ENCODE measurements around the gene SPTLC3. TPM values are rescaled to one million over a fixed set of nuclear protein-coding genes. Genes with fewer than 3 reads are reported as not detected.

The SPTLC3 gene
- total RNA-seq, 2 experiments from 2014 or later: 0.16 to 1.2 TPM

- H3K27me3 Mint-ChIP-seq: peaks cover 4% of the 10 kb centered on the region
- CTCF ChIA-PET: no interaction called here
- peaks cover 10% of the 10 kb centered on the region for H3K4me1 Mint-ChIP-seq
- ATAC-seq (no peak), DNase-seq (no peak)
- no peaks in the 10 kb centered on the region for H3K36me3 Mint-ChIP-seq
- H3K27ac Mint-ChIP-seq: no peak overlapping the region
- H3K9me3 Mint-ChIP-seq (ENCODE audit: low read depth): no peaks in the 10 kb centered on the region
- no peak overlapping the region for H3K4me3 Mint-ChIP-seq
Measured at GRCh38 chr20:13006825-13007224, 1.9 kb upstream of the SPTLC3 start.

GRCh38 chr20:13007596-13007995 lies 1.2 kb upstream of the SPTLC3 start:
- CTCF ChIA-PET: no interaction called here
- no peaks in the 10 kb centered on the region for H3K36me3 Mint-ChIP-seq
- peaks cover 10% of the 10 kb centered on the region for H3K4me1 Mint-ChIP-seq
- DNase-seq: no peak
- ATAC-seq: no peak
- no peak overlapping the region for H3K4me3 Mint-ChIP-seq
- no peak overlapping the region for H3K27ac Mint-ChIP-seq
- peaks cover 4% of the 10 kb centered on the region for H3K27me3 Mint-ChIP-seq
- H3K9me3 Mint-ChIP-seq (ENCODE audit: low read depth): no peaks in the 10 kb centered on the region

DNA sequence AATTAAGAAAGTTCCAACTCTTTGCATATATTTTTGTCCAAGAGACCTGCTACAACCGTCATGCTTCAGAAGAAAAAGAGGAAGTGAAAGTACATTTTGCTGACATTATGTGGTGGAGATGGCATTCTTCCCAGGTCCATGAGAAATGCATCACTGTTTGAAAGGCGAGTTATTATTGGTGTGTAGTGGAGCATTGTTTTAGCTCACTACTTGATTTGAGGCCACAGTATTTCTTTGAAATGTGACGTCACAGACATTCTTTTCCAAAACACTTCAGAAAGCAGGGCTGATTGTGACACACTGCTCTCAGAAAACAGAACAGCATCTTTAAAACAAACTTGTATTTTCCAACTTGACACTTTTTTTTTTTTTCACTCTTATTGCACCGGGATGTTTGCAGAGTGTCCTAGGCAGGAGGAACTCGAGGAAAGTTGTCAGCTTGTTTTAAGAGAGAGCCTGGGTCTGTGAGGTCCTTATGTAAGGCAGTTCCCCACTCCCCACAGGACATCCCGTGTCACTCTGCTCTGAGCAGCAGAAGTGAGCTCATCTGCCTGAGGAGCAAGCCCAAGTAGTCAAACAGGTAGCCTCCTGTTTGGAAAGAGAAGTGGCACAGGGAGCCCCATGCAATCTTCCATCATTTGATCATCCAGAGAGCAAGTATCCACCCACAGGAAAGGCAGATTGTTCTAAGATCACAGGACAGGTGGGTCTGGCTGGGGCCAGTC lies 1.1 kb downstream of the SPTLC3 start:
- peak; percentile 47 for ATAC-seq
- Mint-ChIP-seq H3K27me3 (peaks cover 4% of the 10 kb centered on the region), H3K4me3 (peak overlapping the region; percentile 29), H3K36me3 (no peaks in the 10 kb centered on the region), H3K27ac (no peak overlapping the region), H3K9me3 (ENCODE audit: low read depth) (no peaks in the 10 kb centered on the region), H3K4me1 (peaks cover 10% of the 10 kb centered on the region)
- CTCF ChIA-PET: no interaction called here
- no peak for DNase-seq

GRCh38 chr20:13012886-13013285 lies 4.1 kb downstream of the SPTLC3 start:
- ATAC-seq (no peak), DNase-seq (no peak)
- Mint-ChIP-seq H3K9me3 (ENCODE audit: low read depth) (no peaks in the 10 kb centered on the region), H3K27ac (no peak overlapping the region), H3K36me3 (no peaks in the 10 kb centered on the region), H3K27me3 (no peaks in the 10 kb centered on the region), H3K4me1 (peaks cover 10% of the 10 kb centered on the region), H3K4me3 (no peak overlapping the region)
- CTCF ChIA-PET: no interaction called here

- peaks cover 10% of the 10 kb centered on the region for H3K4me1 Mint-ChIP-seq
- CTCF ChIA-PET: no interaction called here
- H3K4me3 Mint-ChIP-seq: no peak overlapping the region
Measured at GRCh38 chr20:13013411-13013810, 4.6 kb downstream of the SPTLC3 start.

GRCh38 chr20:13017235-13017634 lies 8.5 kb downstream of the SPTLC3 start:
- DNase-seq: no peak
- H3K27me3 Mint-ChIP-seq: no peaks in the 10 kb centered on the region
- no peak overlapping the region for H3K4me3 Mint-ChIP-seq
- ATAC-seq: no peak
- peaks cover 2% of the 10 kb centered on the region for H3K36me3 Mint-ChIP-seq
- no peak overlapping the region for H3K27ac Mint-ChIP-seq
- no peaks in the 10 kb centered on the region for H3K4me1 Mint-ChIP-seq
- CTCF ChIA-PET: no interaction called here
- peaks cover 4% of the 10 kb centered on the region for H3K9me3 Mint-ChIP-seq (ENCODE audit: low read depth)

More at GRCh38 chr20:13013411-13013810, 4.6 kb downstream of the SPTLC3 start:
- Mint-ChIP-seq H3K36me3 (no peaks in the 10 kb centered on the region), H3K27me3 (no peaks in the 10 kb centered on the region), H3K9me3 (ENCODE audit: low read depth) (no peaks in the 10 kb centered on the region), H3K27ac (no peak overlapping the region)
- DNase-seq (no peak), ATAC-seq (no peak)

DNA sequence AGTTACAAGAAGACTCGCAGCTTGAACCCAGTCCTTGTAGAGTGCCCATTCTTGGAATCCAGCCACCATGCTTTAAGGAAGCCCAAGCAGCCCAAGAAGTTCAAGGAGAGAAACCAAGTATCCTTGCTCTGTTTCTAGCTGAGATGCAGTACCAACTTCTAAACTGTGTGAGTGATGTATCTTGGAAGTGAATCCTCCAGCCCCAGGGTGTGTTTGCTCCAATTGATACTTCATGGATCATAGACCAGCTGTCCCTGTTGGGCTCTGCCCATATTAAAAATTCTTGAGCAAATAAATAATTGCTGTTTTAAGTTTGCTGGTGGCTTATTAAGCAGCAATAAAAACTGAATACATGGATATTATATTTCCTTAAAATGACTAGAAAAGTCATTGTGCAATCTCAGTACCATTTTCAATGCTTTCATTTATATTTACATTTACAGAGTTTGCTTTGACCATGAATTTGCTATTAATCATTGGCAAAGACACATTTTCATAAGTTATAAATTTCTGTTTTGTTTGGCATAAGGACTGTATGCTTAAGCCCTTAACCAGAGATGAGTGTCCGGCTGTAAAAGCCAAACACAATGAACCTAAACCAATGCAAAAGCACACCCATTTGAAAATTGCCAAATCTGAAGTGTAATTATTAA lies 9.2 kb downstream of the SPTLC3 start:
- Mint-ChIP-seq H3K27ac (no peak overlapping the region), H3K4me1 (no peaks in the 10 kb centered on the region), H3K27me3 (no peaks in the 10 kb centered on the region), H3K36me3 (peaks cover 2% of the 10 kb centered on the region), H3K9me3 (ENCODE audit: low read depth) (peaks cover 4% of the 10 kb centered on the region), H3K4me3 (no peak overlapping the region)
- CTCF ChIA-PET: no interaction called here
- ATAC-seq (no peak), DNase-seq (no peak)

DNA sequence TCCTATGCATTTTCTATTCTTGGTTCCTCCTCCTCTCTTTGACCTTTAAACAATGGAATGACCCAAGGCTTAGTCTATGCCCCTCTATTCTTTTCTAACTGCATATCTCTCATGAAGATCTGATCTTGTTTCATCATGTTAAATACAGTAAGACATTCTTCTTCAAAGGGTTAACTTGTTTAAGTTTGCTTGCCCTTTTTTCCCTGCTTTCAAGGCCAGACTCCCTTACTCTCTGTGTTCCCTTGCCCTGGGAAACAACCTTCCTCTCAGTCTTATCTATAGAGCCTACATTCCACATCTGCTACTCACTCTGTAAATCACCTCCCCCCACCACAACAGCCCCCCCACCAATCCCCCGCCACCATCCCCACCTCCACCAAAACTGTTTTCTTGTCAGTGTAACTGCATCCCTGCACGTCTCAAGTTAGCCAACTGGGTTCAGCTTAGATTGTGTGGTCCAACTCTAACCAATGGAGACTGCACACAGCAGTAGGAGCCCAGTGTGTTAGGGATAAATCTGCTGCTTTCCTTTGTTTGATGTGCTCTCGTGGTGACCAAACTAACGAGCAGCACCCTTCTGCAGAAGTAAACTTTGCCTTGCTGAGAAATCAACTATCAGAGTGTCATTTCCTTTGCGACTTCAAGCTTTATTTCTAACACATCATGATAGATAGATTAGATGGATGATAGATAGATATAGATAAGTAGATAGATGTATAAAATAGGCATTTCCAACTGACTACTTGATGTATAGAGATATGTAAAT lies 12.6 kb downstream of the SPTLC3 start:
- DNase-seq (no peak), ATAC-seq (no peak)
- peaks cover 4% of the 10 kb centered on the region for H3K9me3 Mint-ChIP-seq (ENCODE audit: low read depth)
- H3K4me1 Mint-ChIP-seq: no peaks in the 10 kb centered on the region
- peaks cover 2% of the 10 kb centered on the region for H3K36me3 Mint-ChIP-seq
- no peaks in the 10 kb centered on the region for H3K27me3 Mint-ChIP-seq
- CTCF ChIA-PET: no interaction called here
- H3K4me3 Mint-ChIP-seq: no peak overlapping the region
- H3K27ac Mint-ChIP-seq: no peak overlapping the region

DNA sequence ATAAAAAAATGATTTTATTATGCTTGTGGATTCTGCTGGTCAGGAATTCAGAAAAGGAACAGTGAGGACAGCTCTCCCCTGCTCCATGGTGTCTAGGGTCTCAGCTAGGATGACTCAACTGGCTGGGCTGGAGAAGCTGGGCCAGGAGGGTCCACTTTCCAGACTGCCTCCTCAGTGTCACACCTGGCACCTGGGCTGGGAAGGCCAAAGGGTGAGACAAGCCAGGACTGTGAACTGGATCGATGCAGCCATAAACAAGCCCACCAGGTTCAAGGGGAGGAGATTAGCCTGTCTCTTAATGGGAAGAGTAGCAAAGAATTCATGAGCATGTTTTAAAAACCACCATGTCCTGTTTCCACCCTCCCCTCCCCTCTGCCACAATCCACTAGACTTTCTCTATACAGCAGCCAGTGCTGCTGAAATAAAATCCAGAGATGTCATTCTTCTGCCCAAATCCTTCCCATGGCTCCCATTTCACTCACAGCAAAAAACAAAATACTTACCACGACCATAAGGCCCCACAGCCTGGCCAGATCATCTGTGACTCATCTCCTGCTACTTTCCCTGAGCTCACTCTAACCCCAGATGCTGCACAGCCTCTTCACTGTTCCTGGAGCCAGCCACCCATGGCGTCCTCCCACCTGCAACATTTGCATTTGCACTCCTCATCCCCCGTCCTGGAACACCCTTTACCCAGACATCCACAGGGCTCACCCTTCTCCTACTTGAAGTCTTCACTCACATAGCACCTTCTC lies 13.8 kb downstream of the SPTLC3 start:
- Mint-ChIP-seq H3K27ac (no peak overlapping the region), H3K4me3 (no peak overlapping the region), H3K27me3 (no peaks in the 10 kb centered on the region), H3K4me1 (no peaks in the 10 kb centered on the region), H3K36me3 (peaks cover 2% of the 10 kb centered on the region), H3K9me3 (ENCODE audit: low read depth) (peaks cover 4% of the 10 kb centered on the region)
- no peak for ATAC-seq
- CTCF ChIA-PET: no interaction called here
- no peak for DNase-seq

DNA sequence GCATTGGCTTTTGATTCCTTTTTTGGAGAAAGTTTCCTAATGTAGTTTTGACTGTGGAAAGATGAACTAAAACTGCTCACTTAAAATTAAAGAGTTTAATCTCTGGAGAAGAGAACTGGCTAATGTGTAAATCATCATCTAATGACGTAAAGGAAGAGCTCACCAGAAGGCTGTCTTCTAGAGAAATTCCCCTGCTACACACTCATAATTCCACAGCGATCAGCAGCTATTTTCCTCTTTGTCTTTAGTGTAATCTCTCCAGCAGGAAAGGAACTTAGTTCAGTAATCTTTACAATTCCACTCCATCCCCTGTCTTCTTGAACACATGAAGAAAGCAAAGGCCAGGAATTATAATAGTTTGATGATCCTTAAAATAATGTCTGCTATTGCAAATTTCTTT lies 15.8 kb downstream of the SPTLC3 start:
- Mint-ChIP-seq H3K9me3 (ENCODE audit: low read depth) (peaks cover 4% of the 10 kb centered on the region), H3K4me3 (no peak overlapping the region), H3K27ac (no peak overlapping the region), H3K27me3 (no peaks in the 10 kb centered on the region), H3K4me1 (no peaks in the 10 kb centered on the region), H3K36me3 (peaks cover 2% of the 10 kb centered on the region)
- CTCF ChIA-PET: no interaction called here
- no peak for DNase-seq
- ATAC-seq: no peak

DNA sequence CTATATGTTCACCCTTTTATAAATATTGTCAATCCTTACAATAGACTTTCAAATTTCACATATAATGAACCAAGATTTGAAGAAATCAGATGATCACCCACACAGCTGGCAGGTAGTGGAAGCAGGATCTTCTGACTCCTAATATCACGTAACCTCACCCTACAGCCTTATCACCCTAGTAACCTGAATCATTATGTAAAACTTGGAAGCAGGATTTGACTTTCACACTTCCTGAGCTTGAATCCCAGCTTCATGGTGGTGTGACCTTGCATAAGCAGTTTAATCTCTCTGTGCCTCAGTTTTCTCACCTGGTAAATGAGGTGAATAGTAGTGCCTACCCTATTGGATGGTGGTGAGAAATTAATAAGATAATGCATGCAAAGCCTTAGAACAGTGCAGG lies 16.4 kb downstream of the SPTLC3 start:
- ATAC-seq: no peak
- Mint-ChIP-seq H3K27me3 (no peaks in the 10 kb centered on the region), H3K27ac (no peak overlapping the region), H3K4me3 (no peak overlapping the region), H3K36me3 (peaks cover 2% of the 10 kb centered on the region), H3K9me3 (ENCODE audit: low read depth) (peaks cover 4% of the 10 kb centered on the region), H3K4me1 (no peaks in the 10 kb centered on the region)
- no peak for DNase-seq
- CTCF ChIA-PET: no interaction called here

GRCh38 chr20:13028001-13028400 lies 19.2 kb downstream of the SPTLC3 start:
- Mint-ChIP-seq H3K4me3 (no peak overlapping the region), H3K4me1 (no peaks in the 10 kb centered on the region), H3K9me3 (ENCODE audit: low read depth) (no peaks in the 10 kb centered on the region), H3K27ac (no peak overlapping the region), H3K27me3 (no peaks in the 10 kb centered on the region), H3K36me3 (no peaks in the 10 kb centered on the region)
- DNase-seq (no peak), ATAC-seq (no peak)
- CTCF ChIA-PET: no interaction called here

DNA sequence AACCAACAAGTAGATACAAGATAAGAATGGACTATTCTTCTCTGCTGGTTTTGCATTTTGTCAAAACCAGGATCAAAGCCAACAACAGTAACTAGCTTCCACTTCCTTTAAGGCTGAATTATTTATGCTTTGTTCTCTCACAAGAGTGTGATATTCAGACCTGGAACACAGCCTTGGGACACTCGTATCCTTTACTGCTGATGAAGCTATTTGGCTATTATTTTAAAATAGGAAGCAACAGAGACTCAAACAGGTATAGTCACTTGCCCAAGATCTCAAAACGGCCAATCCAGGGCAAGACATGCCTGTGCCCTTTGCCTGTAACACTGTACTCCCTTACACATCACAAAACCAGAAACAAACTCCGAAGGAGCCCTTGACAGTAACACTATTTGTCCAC lies 19.9 kb downstream of the SPTLC3 start:
- Mint-ChIP-seq H3K9me3 (ENCODE audit: low read depth) (no peaks in the 10 kb centered on the region), H3K36me3 (no peaks in the 10 kb centered on the region), H3K4me3 (no peak overlapping the region), H3K4me1 (no peaks in the 10 kb centered on the region), H3K27ac (no peak overlapping the region), H3K27me3 (no peaks in the 10 kb centered on the region)
- CTCF ChIA-PET: no interaction called here
- DNase-seq (no peak), ATAC-seq (no peak)

All from activated CD8-positive, alpha-beta memory T cell treated with anti-CD3 and anti-CD28 coated beads, Interleukin-2, amount 10 ng/mL, durations not matched to agents 7 days and 5 days (primary cell).